ENCODE results near the gene RPS6KL1. TPM values are rescaled to one million over a fixed set of nuclear protein-coding genes. Genes with fewer than 3 reads are reported as not detected.

The RPS6KL1 gene
- total RNA-seq, 1 donor from 2014 or later, result 6.4 TPM

GRCh38 chr14:74949191-74949601, 26.1 kb upstream of the RPS6KL1 start:
- TF ChIP-seq CTCF (IDR thresholded peaks at IDR 0.05) (no peak), EZH2phosphoT487 (IDR thresholded peaks at IDR 0.05) (no peak), EZH2 (IDR thresholded peaks at IDR 0.05) (no peak)
- no peak for DNase-seq (ENCODE audit: low spot score)
- H3K9me3 Mint-ChIP-seq, result no peaks in the 10 kb centered on the region
- H3K27me3 Mint-ChIP-seq (ENCODE audit: insufficient read depth, low read depth), result peaks cover 10% of the 10 kb centered on the region
- no peak overlapping the region for H3K4me3 Mint-ChIP-seq
- Histone ChIP-seq H3K4me3 (no peak overlapping the region), H3K27me3 (peaks cover 3% of the 10 kb centered on the region), H3K36me3 (no peaks in the 10 kb centered on the region), H3K9me3 (ENCODE audit: low read depth) (no peaks in the 10 kb centered on the region), H3K4me2 (no peak overlapping the region), H3K79me2 (ENCODE audit: low read depth) (no peaks in the 10 kb centered on the region), H3F3A (ENCODE audit: low read depth) (peaks cover 9% of the 10 kb centered on the region), H3K27ac (no peak overlapping the region), H4K20me1 (ENCODE audit: low read depth) (no peaks in the 10 kb centered on the region), H3K9ac (no peak overlapping the region), H3K4me1 (peaks cover 10% of the 10 kb centered on the region), H2AFZ (replicated peaks) (no peak overlapping the region)
- H3K4me1 Mint-ChIP-seq, result peaks cover 18% of the 10 kb centered on the region
- H3K36me3 Mint-ChIP-seq, result no peaks in the 10 kb centered on the region
- H3K27ac Mint-ChIP-seq, result no peak overlapping the region

- H3K9me3 ChIP-seq (ENCODE audit: low read depth), result no peaks in the 10 kb centered on the region
- Mint-ChIP-seq H3K4me3 (no peak overlapping the region), H3K27me3 (ENCODE audit: insufficient read depth, low read depth) (peaks cover 10% of the 10 kb centered on the region), H3K4me1 (peaks cover 16% of the 10 kb centered on the region), H3K27ac (no peak overlapping the region), H3K36me3 (no peaks in the 10 kb centered on the region), H3K9me3 (no peaks in the 10 kb centered on the region)
- H3K36me3 ChIP-seq, result no peaks in the 10 kb centered on the region
- DNase-seq (ENCODE audit: low spot score), result no peak
- H4K20me1 ChIP-seq (ENCODE audit: low read depth), result no peaks in the 10 kb centered on the region
- no peak for TF ChIP-seq CTCF (IDR thresholded peaks at IDR 0.05)
- TF ChIP-seq EZH2 (IDR thresholded peaks at IDR 0.05), result no peak
- TF ChIP-seq EZH2phosphoT487 (IDR thresholded peaks at IDR 0.05), result no peak
- H3K4me2 ChIP-seq, result no peak overlapping the region
- H3K4me1 ChIP-seq, result peaks cover 6% of the 10 kb centered on the region
- no peak overlapping the region for H3K4me3 ChIP-seq
- H3K27ac ChIP-seq, result no peak overlapping the region
- no peak overlapping the region for H2AFZ ChIP-seq (replicated peaks)
- H3K79me2 ChIP-seq (ENCODE audit: low read depth), result no peaks in the 10 kb centered on the region
- peaks cover 9% of the 10 kb centered on the region for H3F3A ChIP-seq (ENCODE audit: low read depth)
- no peak overlapping the region for H3K9ac ChIP-seq
- no peaks in the 10 kb centered on the region for H3K27me3 ChIP-seq
Measured at GRCh38 chr14:74948228-74949175, 25.4 kb upstream of the RPS6KL1 start.

GRCh38 chr14:74947353-74948227, 24.5 kb upstream of the RPS6KL1 start:
- H3K27ac ChIP-seq, result no peak overlapping the region
- no peak overlapping the region for H3K27ac Mint-ChIP-seq

More at GRCh38 chr14:74947353-74948227, 24.5 kb upstream of the RPS6KL1 start:
- no peaks in the 10 kb centered on the region for H3K27me3 ChIP-seq
- H3K4me3 ChIP-seq, result no peak overlapping the region
- peaks cover 13% of the 10 kb centered on the region for H3K4me1 Mint-ChIP-seq
- H3K9me3 Mint-ChIP-seq, result no peaks in the 10 kb centered on the region
- H3K4me3 Mint-ChIP-seq, result no peak overlapping the region
- H3K9ac ChIP-seq, result no peak overlapping the region
- no peaks in the 10 kb centered on the region for H3K36me3 Mint-ChIP-seq
- H3K79me2 ChIP-seq (ENCODE audit: low read depth), result no peaks in the 10 kb centered on the region
- no peak for TF ChIP-seq CTCF (IDR thresholded peaks at IDR 0.05)
- no peak for TF ChIP-seq EZH2phosphoT487 (IDR thresholded peaks at IDR 0.05)
- TF ChIP-seq EZH2 (IDR thresholded peaks at IDR 0.05), result no peak
- no peaks in the 10 kb centered on the region for H3K9me3 ChIP-seq (ENCODE audit: low read depth)
- no peak overlapping the region for H2AFZ ChIP-seq (replicated peaks)
- no peaks in the 10 kb centered on the region for H3K36me3 ChIP-seq
- peaks cover 9% of the 10 kb centered on the region for H3F3A ChIP-seq (ENCODE audit: low read depth)
- H4K20me1 ChIP-seq (ENCODE audit: low read depth), result no peaks in the 10 kb centered on the region
- DNase-seq (ENCODE audit: low spot score), result no peak
- H3K27me3 Mint-ChIP-seq (ENCODE audit: insufficient read depth, low read depth), result peaks cover 10% of the 10 kb centered on the region
- H3K4me1 ChIP-seq, result peaks cover 6% of the 10 kb centered on the region
- H3K4me2 ChIP-seq, result no peak overlapping the region

Measured in neural progenitor cell (in vitro differentiated cells).